ENCODE measurements around the gene KCTD17.

KCTD17 gene

DNA sequence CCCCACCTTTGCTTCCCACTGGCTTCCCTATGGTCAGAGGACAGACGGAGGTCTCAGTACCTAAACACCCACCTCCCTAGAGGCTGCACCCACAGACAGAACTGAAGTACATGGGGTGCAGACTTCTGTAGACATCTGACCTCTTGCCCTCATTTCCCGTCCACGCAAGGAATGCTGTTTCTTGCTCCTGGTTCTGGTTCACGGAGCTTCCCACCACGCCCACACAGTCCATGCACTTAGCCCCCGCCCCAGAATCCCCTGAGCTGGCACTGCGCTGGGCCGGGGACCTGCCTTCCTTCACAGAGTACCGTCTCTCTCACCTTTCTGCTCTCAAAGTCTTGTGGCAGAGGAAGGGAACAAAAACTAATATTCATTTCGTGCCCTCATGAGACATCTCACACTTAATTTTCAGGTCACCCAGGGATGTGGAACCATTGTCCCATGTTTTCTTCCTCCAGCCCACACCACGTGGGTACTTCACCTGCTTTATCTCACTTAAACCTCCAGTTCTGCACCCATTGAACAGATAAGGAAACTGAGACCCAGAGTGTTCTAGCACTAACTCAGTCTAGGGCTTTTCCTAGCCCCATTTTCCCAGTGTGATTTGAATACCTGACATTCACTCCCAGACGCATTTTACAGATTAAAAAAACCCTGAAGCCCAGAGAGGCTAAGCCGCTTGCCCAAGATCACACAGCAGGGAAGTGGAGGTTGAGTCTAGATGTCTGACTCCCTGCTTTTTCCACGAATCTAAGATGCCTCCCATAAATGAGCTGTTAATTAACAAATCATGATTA, 52.3 kb downstream of the KCTD17 start:
- TF ChIP-seq, protein P1, sequence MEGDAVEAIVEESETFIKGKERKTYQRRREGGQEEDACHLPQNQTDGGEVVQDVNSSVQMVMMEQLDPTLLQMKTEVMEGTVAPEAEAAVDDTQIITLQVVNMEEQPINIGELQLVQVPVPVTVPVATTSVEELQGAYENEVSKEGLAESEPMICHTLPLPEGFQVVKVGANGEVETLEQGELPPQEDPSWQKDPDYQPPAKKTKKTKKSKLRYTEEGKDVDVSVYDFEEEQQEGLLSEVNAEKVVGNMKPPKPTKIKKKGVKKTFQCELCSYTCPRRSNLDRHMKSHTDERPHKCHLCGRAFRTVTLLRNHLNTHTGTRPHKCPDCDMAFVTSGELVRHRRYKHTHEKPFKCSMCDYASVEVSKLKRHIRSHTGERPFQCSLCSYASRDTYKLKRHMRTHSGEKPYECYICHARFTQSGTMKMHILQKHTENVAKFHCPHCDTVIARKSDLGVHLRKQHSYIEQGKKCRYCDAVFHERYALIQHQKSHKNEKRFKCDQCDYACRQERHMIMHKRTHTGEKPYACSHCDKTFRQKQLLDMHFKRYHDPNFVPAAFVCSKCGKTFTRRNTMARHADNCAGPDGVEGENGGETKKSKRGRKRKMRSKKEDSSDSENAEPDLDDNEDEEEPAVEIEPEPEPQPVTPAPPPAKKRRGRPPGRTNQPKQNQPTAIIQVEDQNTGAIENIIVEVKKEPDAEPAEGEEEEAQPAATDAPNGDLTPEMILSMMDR (IDR thresholded peaks at IDR 0.05; ENCODE audit: extremely low read depth, insufficient read depth, missing control alignments): no peak
- in situ Hi-C loops (cut with MboI; ENCODE audit: low pct_unique_long_range_greater_than_20kb, low sequenced_read_pairs, unreplicated experiment): no loop called here
- no peak for DNase-seq (ENCODE audit: low spot score)

DNA sequence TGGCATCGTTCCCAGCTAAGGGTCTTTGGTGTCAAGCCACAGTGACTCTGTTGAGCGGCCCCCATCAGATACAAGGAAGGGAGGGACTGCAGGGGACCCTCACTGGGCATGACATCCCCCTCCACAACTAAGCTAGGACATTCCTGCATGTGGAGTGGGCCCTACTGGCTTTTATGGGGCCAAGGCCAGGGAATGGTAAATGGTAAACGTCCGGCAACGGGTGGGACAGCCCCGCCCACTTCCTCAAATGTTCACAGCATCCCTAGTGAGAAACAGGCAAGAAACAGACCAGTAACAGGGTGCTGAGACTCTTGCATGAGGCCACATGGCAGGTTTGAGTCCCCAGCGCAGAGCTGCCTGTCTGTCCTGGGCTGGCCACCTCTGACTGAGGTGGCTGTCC, 53.6 kb downstream of the KCTD17 start:
- DNase-seq (ENCODE audit: low spot score): no peak
- in situ Hi-C loops (cut with MboI; ENCODE audit: low pct_unique_long_range_greater_than_20kb, low sequenced_read_pairs, unreplicated experiment): no loop called here
- TF ChIP-seq, protein P1 (IDR thresholded peaks at IDR 0.05; ENCODE audit: extremely low read depth, insufficient read depth, missing control alignments): no peak

DNA sequence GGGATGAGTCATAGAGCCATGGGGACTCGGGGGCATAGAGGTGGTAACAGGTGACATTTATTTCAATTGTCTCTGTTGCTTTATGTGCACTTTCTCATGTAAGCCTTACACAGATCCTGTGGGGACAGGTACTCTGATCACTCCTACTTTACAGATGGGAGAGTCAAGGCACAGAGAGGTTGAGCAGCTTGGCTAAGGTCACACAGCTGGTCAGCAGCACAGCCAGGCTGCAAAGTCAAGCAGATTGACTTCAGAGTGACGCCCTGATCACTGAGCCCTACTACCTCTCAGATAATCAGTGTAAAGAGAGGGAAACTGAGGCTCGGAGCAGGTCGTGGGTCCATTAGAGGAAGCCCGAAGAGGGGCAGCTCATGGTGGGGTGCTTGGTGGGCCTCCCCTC, 54.4 kb downstream of the KCTD17 start:
- no peak for DNase-seq (ENCODE audit: low spot score)
- TF ChIP-seq, protein P1 (IDR thresholded peaks at IDR 0.05; ENCODE audit: extremely low read depth, insufficient read depth, missing control alignments): no peak
- in situ Hi-C loops (cut with MboI; ENCODE audit: low pct_unique_long_range_greater_than_20kb, low sequenced_read_pairs, unreplicated experiment): no loop called here

DNA sequence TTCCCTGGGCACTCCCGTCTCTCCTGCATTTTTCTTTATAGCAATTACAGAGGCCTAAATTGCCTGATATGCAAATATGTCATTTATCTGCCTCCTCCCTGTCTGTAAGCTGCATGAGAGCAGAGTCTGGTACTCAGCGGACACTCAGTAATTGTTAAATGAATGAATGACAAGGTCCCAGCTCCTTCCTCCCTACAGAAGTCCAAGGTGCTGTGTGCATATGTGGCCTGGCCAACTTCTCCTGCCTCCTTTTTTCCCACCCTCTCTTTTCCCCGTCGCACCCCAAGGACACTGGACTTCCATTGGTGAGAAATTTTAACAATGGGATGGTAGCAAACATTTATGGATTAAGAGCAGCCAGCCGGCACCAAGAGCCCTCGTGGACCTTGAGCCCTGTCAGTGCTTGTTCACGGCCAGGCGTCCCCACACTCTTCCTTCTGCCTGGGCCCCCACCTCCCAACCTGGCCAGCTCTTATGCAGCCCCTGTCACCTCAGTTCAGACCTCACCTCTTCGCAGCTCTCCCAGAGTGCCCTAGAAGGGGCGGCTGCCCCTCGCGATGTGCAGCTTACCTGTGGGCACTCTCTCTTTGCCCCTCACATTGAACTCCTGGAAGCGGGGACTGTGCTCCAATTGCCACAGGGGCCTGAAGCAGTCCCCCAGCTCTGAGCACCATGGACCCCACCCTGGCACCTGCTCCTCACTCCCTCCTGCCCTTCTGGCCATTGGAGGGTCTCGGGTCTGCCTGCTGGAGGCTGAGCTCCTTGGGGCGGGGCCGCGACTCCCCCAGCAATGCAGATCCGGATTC, 56.5 kb downstream of the KCTD17 start:
- in situ Hi-C loops (cut with MboI; ENCODE audit: low pct_unique_long_range_greater_than_20kb, low sequenced_read_pairs, unreplicated experiment): no loop called here
- TF ChIP-seq, protein P1 (IDR thresholded peaks at IDR 0.05; ENCODE audit: extremely low read depth, insufficient read depth, missing control alignments): no peak
- no peak for DNase-seq (ENCODE audit: low spot score)

DNA sequence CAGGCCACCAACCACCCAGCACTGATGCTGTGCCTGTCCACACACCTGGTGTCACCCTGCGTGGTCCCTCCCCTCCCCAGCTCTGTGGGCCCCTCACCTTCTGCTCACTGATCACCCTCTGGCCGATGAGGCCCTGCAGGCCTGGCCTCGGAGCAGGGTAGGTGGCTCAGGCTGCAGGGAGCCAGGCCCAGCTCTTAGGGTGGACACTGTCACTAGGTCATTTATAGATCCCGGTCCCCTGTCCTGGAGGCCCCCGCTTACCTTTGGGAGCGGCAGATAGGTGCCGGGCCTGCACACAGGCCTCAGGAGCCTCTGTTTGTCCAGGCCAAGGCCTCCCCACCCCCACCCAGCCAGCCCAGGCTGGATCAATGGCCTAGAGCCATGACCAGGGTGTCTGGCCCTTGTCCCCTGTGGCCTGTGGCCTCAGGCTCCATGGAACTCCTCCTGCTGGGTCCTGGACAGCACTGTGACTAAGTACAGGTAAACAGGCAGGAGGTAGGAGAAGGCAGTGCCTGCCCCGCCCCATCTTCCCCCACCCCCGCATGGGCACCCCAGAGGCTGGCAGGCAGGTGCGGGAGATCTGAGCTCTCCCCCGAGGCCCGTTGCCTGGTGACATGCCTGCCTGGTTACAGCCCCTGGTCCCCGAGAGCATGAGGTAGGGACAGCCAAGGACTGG, 57.8 kb downstream of the KCTD17 start, which contains the start of gene TMPRSS6:
Gene TMPRSS6, minus strand, starts transcription at position 472 of the 676 bp plus-strand sequence. CDS start 6,296 bp downstream, outside the sequence.
- in situ Hi-C loops (cut with MboI; ENCODE audit: low pct_unique_long_range_greater_than_20kb, low sequenced_read_pairs, unreplicated experiment): no loop called here
- TF ChIP-seq, protein P1 (IDR thresholded peaks at IDR 0.05; ENCODE audit: extremely low read depth, insufficient read depth, missing control alignments): no peak
- DNase-seq (ENCODE audit: low spot score): no peak

DNA sequence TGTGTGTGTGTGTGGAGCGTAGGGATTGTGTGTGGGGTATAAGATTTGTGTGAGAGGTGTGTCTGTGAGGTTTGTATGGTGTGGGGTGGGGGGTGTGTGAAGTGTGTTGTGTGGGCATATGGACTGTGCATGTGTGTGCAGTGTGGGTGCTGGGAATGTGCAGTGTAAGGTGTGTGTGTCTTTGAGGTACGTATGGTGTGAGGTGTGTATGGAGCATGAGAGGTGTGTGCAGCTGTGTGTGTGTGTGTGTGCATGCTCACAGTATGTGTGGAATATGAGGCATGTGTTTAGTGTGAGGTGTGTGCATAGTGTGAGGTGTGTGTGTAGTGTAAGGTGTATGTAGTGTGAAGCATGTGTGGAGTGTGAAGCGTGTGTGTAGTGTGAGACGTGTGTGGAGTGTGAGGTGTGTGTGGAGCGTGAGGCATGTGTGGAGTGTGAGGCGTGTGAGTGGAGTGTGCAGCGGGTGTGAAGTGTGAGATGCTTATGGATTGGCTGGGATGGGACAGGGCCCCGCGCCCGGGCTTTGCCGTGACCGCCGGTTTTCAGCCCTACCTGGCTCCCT, 59.7 kb downstream of the KCTD17 start:
- no peak for DNase-seq (ENCODE audit: low spot score)
- in situ Hi-C loops (cut with MboI; ENCODE audit: low pct_unique_long_range_greater_than_20kb, low sequenced_read_pairs, unreplicated experiment): no loop called here
- TF ChIP-seq, protein P1 (IDR thresholded peaks at IDR 0.05; ENCODE audit: extremely low read depth, insufficient read depth, missing control alignments): no peak
